Activated CD8-positive, alpha-beta memory T cell treated with anti-CD3 and anti-CD28 coated beads, Interleukin-2, amount 50 U/mL, for 48 hours (primary cell): Measurements from ENCODE around the gene GPSM3.
A peak's percentile ranks its signal among the peaks of the same experiment; 100 is the strongest.
"Not testable (repeated sequence)": the region's sequence is repeated elsewhere in the genome, so short reads cannot be mapped to it uniquely, and the experiment has no call there.

ENCODE experiments used
- DNase-seq: peaks from one replicate; pipeline ENCODE4 v3.0.0-alpha.2; 2020

The GPSM3 gene

GRCh38 chr6:32186151-32186840, 6.1 kb downstream of the GPSM3 start:
- DNase-seq: not testable (repeated sequence)

DNA sequence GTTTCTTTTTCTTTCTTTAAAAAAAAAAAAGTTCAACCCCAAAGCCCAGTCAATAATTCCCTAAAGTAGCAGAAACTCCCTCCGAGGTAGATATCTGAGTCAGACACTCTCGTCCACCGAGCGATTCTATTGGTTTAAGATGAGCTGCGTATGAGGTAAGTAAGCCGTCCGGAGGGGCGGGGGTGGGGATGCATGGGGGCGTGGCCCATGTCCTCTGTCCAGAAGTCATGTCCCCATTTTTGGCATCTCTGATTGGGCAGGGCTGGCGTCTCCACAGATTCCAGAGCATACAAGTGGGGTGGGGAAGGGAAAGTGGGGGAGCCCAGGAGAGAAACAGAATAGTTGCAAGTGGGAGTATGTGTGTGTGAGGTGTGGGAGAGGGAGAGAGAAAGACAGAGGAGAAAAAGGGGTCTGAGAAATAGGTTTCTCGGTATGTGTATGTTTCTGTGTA, 6.7 kb downstream of the GPSM3 start:
- DNase-seq: peak; percentile 68

DNA sequence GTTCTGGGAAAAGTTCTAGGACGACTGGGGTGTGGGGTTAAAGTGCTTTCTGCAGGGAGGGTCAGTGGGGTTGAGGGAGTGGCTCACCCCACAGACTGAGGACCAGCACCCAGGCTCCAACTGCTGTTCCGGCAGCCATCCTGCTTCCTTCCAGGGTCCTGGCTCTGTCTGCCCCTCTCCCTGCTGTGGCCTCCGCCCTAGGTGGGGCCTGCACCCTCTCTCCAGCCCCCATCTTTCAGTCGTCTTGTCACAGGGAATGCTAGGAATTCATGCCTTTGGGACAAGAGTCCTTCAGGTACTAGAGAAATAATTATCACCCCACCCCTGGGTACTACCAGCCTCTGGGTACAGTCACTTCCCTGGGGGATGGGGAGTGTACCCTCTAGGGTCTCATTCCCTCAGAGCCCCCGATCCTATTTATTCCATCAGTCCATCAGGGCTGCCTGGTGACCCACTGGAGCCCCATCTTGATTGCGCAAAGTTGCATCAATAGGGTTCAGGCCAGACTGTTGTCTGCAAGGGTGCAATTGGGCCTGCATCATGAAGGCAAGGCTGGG, 8.3 kb downstream of the GPSM3 start, which contains the start of gene AGER:
AGER (minus strand) TSS at position 170 of the 557 bp plus-strand sequence; CDS start at position 139, 31 bp downstream.
- DNase-seq: no peak

- no peak for DNase-seq
These were observed 8.9 kb downstream of the GPSM3 start for GRCh38 chr6:32183483-32184083.

DNA sequence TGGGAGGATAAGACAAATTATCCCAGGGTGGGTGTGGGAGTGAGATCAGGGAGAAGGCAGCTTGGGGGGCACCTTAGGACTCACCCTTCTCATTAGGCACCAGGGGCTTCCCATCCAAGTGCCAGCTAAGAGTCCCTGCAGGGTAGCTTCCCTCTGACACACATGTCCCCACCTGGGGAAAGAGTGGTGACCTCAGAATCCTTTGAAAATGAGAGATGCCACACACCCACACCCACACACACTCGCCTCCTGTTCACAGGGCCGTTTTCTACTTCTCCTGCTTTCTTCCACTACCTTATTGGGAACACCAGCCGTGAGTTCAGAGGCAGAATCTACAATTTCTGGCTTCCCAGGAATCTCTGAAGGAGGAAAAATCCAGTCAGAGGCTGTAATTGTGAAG, 9.4 kb downstream of the GPSM3 start:
- no peak for DNase-seq

DNA sequence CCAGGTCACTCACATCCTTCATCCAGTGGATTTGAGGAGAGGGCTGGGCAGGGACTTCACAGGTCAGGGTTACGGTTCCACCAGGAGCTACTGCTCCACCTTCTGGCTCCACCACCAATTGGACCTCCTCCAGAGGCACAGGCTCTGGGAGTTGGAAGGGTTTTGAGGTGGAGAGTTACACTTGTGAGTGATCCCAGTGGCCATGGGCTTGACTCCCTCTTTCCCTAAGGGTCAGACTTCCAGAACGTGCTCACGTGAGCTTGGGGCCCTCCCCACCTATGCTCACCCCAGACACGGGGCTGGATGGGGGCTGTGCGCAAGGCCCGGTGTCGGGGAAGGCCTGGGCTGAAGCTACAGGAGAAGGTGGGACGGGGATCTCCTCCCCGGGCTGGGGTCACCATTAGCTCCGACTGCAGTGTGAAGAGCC, 9.9 kb downstream of the GPSM3 start:
- no peak for DNase-seq

GRCh38 chr6:32181915-32182529, 10.4 kb downstream of the GPSM3 start:
- DNase-seq: no peak

- no peak for DNase-seq
These were observed 11.2 kb downstream of the GPSM3 start for GRCh38 chr6:32181148-32181702.

DNA sequence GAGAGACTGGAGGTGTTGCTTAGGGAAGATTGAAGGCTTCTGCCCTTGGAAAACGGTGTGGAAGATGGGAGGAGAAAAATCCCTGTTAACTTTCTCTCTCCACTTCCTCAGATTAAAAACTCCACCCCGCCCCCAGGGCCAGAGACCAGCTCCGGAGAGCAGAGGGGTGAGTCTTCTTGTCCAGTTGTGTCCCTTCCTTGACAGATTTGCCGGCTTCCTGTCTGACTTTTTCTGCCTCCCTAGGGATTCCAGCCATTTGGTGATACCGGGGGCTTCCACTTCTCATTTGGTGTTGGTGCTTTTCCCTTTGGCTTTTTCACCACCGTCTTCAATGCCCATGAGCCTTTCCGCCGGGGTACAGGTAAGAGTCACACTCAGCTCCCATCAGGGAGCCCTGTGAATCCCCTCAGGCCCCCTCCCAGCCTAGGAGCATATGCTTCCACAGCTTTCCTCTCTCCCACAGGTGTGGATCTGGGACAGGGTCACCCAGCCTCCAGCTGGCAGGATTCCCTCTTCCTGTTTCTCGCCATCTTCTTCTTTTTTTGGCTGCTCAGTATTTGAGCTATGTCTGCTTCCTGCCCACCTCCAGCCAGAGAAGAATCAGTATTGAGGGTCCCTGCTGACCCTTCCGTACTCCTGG, 12.6 kb downstream of the GPSM3 start:
- no peak for DNase-seq

GRCh38 chr6:32178547-32179440, 13.6 kb downstream of the GPSM3 start:
- DNase-seq: no peak

GRCh38 chr6:32177788-32178546, 14.5 kb downstream of the GPSM3 start, which contains the start of gene RNF5:
Gene RNF5 (plus strand): TSS chr6:32178405. CDS start chr6:32178512, 107 bp downstream.
- peak; percentile 90 for DNase-seq

DNA sequence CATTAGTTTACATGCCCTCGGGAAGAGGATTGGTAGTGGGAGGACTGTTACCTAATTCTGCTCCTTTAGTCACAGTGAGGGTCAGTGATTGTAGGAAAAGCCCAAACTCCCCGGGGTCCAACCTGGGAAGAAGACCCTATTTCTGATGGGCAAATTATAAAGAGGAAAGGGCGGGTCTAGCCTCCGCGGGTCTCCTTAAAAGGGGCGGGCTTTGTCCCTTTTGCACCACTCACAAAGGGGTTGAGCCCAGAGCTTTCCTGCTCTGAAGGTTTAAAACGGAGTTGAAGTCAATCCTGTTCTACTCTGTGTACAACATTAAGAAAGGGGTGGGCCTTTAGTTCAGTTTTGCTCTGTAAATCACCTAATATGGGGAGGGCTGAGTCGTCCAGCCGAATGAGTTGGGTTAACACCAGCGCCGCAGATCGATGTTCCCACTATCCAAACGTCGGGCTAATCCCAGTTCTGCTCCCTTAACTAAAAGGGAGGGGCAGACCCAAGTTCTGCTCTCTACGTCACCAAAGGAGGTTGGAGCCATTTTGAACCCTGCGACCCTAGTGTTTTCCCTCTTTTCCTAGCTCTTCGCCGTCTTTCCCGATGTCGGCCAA, 15.2 kb downstream of the GPSM3 start:
- DNase-seq: peak; percentile 70

DNA sequence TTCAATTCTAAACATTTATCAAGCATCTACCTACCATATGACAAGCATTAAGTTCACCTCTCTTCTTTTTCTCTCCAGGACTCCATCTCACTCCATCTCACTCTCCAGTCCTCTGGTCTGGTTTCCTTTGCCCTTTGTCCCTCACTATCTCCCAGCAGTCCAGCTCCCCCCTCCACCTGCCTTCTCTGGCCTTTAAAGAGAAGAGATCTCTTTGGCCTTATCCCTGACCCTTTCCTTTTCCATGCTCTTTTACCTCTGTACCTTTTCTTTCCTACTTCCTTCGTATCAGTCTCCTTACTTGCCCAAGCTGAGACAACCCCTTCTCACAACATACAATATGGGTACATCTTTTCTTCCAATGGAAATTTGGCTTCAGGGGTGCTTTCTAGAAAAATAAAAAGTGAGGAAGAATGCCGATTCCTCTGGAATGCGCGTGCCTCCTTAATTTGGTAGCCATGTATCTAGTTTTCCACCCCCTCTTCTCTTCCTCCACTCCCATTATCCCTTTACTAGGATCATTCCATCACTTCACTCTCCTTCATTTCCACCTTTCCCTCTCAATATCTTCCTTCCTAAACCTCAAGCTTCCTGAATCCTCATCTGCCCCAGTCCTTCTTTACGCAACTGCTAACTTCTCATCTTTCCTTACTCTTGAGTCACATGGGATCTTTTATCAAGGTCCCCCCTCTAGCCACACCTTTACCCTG, 15.8 kb downstream of the GPSM3 start:
- DNase-seq: no peak

GRCh38 chr6:32175711-32176475, 16.6 kb downstream of the GPSM3 start, which contains the start of gene AGPAT1:
Gene AGPAT1 (minus strand): TSS chr6:32176084. CDS start chr6:32171496, 4,588 bp downstream.
- peak; percentile 97 for DNase-seq

DNA sequence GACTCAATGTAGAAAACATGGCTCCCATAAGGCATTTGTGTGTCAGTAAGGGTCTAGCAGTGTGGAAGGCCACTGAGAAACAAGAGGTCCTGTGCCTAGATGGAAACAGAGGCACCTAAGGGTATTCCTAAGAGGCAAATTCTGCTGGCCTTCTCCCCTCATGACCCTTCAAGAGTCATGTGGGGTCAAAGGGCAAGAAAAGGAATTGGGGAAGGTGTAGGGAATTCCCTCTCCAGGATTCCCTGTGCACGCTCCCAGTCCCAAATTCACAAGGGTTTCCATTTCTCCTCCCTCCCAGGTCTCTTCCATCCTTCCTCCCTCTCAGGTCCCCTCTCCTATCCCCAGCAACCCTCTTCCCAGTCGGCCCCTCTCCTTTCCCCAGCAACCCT, 17.1 kb downstream of the GPSM3 start:
- DNase-seq: no peak

- DNase-seq: no peak
These were observed 18.0 kb downstream of the GPSM3 start for GRCh38 chr6:32174416-32174815.

DNA sequence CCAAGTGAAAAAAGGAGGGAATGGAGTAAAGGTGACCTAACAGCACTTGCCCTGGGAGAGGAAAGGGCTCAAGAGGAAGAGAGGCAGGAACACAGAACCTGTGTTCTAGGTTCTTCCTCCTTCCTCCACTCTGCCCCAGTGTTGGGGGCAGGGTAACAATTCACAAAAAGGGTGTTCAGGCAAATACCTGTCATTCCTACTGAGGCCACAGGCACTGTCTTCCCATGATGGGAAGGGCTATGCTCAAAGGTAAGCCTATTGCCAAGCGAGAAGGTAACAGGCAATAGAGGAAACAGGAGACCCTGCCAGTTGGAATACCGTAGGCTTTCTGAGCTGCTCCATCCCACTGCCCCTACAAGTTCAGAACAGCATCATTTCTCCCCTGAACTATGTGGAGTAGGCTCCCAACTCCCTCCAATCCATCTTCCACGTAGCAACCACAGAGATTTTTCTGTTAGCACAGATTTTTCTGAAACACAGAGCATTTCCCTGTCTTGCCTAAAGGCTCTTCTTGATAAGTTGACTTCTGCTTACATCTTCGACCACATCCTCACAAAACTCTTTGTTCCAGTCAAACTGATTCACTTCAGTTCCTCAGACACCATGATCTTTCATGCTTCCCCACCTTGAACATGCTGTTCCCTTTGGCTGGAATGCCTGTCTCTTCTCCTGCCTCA, 19.3 kb downstream of the GPSM3 start:
- DNase-seq: no peak

DNA sequence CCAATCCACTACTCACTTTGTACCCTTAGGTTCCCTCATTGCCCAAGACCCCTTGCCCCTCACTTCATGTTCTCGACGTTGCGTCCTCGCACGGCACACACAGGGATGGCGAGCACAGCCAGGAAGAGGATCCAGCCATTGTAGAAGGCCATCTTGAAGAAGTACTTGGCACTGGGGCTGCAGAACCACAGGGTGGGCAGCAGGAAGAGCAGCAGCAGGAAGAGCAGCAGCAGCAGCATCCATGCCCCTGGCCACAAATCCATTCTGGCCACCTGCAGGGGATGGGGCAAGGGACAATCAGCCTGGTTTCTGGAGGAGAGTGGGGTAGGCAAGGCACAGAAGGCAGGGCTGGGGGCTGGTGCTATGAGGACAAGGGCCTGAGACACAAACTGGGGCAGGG, 21.2 kb downstream of the GPSM3 start:
- DNase-seq: no peak
